ENCODE measurements around the gene POLR2I.

Gene POLR2I

DNA sequence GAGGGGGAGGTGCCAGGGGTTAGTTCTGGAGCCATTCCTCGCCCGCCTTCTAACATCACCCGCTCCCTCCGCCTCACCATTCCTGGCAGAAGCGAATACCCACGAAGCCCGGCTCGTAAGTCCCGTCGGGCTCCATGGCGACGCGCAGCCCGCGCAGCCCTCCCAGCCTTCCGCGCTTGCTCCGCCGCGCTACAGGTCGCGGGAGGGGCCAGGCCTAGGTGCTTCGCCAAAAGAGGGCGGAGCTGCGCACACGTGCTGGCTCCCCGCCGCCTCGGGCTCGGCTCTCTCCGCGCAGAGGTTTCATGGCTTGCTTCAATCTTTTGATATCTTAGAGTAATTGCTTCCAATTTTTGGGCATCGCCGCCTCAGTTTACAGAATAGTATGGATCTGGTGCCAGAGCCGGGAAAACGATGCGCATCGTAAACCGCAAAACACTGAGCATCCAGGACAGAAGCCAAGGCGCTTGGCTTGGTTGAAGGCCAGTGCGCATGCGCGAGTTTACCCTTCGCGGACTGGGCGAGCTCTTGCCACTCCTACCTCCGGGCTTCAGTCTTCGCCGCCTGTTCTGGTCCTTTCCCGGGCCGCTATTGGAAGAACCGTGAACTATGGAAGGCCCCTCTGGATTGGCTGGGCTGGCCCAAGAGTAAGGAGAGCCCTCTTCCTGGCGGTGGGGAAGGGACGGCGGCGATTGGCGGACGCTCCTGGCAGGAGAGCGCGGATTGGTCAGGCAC lies at the start of gene POLR2I:
Gene POLR2I, minus strand, starts transcription at position 155 of the 732 bp plus-strand sequence. Its CDS starts 19 bp downstream, at position 136.
- DNase-seq = peak; percentile 98 to 100 (median 100)
- intact Hi-C loops (cut with DNase I) = loop anchor here (1.0 to 2.0 kb wide), 2 partner anchors 25 to 60 kb away; partner anchors contain the start of genes CAPNS1, THAP8 and WDR62

DNA sequence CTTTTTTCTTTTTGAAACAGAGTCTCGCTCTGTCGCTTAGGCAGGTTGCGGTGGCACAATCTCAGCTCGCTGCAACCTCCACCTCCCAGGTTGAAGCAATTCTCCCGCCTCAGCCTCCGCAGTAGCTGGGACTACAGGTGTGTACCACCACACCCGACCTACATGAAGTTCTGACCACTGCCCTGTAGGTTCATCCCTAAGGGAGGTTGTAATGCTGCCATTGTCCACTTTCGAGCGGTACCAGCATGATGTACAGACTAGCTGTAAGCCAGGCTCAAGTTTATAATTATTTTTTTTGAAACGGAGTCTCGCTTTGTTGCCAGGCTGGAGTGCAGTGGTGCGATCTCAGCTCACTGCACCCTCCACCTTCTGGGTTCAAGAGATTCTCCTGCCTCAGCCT lies 49.1 kb upstream of the POLR2I start:
- no peak for DNase-seq
- intact Hi-C loops (cut with DNase I) = no loop called here

DNA sequence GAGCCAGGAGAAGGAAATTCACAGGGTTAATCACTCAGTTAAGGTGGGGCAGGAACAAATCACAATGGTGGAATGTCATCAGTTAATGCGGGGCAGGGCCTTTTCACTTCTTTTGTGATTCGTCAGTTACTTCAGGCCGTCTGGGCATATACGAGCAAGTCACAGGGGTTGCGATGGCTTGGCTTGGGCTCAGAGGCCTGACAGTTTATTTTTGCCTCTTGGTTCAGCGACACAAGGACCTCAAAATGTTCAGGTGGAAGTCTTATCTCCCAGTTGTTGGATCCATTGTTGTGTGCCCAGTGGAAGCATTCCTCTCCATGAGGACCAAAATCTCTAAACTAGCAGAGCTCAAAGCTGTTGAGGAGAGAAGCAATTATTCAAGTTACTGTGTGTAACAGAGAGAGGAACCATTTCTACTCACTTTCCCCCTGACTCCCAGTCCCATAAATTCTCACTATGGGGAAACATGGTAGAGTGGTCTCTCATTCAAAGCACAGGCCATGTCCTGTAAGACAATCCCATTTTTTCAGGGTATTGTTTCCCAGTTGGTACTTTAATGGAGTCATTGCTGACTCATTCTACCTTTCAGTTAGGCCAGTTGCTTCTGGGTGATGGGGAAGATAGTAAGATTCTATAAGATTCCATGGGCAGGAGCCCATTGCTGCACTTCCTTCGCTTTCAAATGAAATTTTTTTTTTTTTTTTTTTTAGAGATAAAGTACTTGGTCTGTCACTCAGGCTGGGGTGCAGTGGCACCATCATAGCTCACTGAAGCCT lies 46.3 kb upstream of the POLR2I start:
- DNase-seq = no peak
- intact Hi-C loops (cut with DNase I) = no loop called here

DNA sequence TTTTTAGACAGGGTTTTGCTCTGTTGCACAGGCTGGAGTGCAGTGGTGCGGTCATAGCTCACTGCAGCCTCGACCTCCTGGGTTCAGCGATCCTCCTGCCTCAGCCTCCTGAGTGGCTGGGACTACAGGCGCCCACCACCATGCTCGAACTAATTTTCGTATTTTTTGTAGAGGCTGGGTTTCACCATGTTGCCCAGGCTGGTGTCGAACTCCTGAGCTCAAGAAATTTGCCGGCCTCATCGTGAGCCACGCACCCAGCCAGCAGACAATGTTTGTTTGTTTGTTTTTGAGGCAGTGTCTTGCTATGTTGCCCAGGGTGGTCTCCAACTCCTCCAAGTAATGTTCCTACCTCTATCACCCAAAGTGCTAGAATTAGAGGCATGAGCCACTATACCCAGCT lies 38.5 kb upstream of the POLR2I start:
- DNase-seq = no peak
- intact Hi-C loops (cut with DNase I) = no loop called here

DNA sequence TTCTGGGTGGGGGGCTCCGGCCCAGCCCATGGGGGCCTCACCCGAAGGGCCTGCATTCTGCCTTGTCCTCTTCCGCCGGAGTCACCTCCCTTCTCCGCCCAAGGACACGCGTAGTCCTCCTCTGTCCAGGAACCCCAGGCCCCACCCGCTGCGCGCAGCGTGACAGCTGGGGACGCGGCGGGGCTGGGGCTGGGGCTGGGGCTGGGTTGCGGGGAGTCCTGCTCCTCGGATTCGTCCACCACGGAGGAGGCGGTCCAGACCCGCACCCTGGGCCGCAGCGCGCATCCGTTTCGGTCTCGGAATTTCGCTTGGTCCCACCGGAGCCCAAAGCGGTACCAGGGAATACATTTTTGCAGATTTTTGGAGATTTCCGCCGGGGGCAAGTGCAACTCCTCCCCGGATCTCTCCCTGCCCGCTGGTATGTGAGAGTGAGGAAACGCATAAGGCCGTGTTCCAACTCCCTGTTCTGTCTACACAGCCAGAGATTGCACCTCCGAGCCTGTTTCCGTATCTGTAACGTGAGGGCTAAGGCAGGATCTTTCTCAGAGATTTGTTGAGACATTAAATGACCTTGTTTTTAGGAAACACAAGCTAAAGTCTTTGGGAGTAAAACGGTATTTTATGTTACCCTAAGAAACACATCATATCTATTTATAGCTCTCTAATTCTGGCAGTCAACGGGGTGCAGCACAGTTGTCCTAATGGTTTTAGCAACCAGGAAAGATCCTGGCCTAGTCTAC lies 37.8 kb upstream of the POLR2I start, which contains the start of gene COX7A1:
Gene COX7A1, minus strand, starts transcription at position 96 of the 740 bp plus-strand sequence. Its CDS starts 40 bp downstream, at position 56.
- intact Hi-C loops (cut with DNase I) = no loop called here
- DNase-seq = peak in 30 of 42 donors; percentile 13 to 66 (median 32)

DNA sequence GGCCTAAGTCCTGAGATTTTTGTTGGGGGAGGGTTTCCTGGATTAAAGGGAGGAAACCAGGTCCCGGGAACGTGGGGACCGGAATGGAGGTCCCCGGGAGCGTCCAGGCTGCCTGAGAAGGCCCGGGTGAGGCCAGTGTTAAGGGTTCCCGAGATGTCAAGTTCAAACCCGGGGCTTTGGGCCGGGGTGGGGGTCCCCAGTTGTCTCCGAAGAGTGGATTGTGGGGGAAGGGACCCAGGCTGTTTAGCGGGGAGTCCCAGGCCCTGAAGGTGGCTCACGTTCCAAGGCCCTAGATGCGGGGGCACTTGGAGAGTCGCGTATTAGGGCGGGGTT lies 37.3 kb upstream of the POLR2I start:
- intact Hi-C loops (cut with DNase I) = no loop called here
- DNase-seq = no peak

DNA sequence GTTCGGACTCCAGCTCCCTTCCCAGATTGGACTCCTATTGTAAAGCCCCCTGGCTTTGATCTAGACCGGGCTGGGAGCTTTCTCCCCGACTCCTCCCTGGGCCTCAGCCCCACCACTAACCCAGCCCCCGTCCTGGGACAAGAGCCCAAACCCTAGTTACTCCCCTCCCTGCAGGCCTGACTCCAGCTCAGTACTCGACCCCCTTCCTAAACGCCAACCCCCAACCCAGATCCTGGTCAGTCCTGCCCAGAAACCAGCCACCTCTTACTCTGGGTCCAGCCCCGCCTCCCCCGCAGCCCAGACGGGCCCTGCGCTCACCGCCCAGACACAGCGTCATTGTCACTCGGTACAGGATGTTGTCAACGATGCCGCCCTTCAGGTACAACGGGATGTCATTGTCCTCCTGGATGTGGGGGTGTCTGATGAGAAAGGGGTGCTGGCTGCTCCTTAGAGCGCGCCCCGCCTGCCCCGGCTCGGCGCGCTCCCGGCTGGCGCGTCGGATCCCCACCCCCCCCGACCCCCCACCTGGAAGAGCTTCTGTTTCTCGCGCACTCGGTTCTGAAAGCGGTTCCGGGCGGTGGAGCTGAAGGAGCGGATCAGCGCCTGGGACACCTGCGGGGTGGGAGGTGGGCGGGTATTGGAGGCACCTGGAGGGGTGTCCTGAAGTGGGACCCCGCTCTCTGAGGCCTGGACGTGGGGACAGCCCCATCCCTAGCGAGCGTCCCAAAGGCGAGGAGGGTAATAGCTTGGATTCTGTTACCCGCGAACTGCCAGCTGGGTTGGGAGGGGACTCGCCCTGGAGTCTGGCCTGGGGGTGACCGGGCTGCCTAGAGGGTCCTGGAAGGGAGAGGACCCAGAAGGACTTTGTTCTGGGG lies 36.7 kb upstream of the POLR2I start:
- DNase-seq = peak in 2 of 42 donors; percentile 20 to 29
- intact Hi-C loops (cut with DNase I) = no loop called here

DNA sequence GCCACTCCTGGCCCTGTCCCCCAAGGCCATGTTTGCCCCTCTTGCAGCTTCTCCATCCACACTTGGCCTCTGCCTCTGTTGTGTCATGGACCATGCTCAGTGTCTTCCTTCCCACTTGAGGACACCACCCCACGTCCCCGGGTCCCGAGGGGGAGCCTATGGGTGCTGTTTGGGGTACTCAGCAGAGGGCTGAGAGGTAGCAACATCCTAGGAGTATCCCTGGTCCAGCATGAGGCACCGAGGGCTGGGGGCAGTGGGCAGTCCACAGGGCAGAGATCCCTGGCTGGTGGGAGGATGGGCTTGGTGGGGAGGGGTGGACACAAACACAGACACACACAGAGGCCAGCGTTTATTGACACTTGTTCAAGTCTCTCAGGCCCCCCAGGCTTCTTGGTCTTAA lies 35.9 kb upstream of the POLR2I start:
- intact Hi-C loops (cut with DNase I) = no loop called here
- DNase-seq = no peak

DNA sequence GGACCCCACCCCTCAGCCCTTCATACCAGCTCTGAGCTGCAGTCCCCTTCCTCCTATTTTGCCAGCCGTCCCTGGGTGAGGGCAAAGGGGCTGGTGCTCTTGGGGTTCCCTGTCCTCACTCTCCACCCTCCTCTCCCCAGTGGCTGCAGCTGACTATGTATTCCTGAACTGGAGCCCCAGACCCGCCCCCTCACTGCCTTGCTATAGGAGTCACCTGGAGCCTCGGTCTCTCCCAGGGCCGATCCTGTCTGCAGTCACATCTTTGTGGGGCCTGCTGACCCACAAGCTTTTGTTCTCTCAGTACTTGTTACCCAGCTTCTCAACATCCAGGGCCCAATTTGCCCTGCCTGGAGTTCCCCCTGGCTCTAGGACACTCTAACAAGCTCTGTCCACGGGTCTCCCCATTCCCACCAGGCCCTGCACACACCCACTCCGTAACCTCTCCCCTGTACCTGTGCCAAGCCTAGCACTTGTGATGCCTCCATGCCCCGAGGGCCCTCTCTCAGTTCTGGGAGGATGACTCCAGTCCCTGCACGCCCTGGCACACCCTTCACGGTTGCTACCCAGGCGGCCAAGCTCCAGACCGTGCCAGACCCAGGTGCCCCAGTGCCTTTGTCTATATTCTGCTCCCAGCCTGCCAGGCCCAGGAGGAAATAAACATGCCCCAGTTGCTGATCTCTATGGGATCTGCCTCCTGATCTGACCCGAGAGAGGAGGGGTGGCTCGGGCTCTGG lies 35.2 kb upstream of the POLR2I start:
- intact Hi-C loops (cut with DNase I) = no loop called here
- DNase-seq = no peak

DNA sequence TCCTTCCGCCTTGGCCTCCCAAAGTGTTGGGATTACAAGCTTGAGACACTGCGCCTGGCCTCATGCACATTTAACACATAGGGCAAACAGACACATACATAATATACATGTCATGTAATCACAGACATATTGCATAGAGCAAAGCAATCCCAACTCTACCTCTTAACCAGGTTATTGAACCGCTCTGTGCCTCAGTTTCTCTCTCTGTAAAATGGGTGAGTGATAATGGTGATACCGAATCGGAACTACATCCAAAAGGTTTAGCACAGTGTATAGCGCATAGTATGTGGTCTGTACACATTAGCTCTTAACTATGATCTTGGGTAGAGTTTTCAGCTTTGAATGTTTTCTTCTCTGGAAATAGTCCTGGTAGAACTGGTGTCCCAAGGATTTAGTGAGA lies 29.9 kb upstream of the POLR2I start:
- intact Hi-C loops (cut with DNase I) = no loop called here

DNA sequence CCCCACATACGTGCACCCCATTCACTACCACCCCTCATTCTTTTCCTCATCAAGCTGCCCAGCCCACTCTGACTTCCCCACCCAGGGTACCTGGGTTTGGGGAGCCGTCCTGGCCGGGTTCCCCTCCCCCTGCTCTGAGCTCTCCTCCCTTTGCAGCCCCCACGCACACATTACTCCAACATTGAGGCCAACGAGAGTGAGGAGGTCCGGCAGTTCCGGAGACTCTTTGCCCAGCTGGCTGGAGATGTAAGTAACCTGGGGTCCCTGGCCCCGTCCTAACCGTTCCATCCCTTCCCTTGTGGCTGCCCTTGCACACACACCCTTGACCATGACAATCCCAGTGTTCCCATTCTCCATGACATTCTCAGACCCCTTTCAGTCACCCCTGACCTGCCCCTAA lies 27.8 kb upstream of the POLR2I start:
- intact Hi-C loops (cut with DNase I) = no loop called here
- no peak for DNase-seq

More for the DNA sequence above, 29.9 kb upstream of the POLR2I start:
- no peak for DNase-seq

DNA sequence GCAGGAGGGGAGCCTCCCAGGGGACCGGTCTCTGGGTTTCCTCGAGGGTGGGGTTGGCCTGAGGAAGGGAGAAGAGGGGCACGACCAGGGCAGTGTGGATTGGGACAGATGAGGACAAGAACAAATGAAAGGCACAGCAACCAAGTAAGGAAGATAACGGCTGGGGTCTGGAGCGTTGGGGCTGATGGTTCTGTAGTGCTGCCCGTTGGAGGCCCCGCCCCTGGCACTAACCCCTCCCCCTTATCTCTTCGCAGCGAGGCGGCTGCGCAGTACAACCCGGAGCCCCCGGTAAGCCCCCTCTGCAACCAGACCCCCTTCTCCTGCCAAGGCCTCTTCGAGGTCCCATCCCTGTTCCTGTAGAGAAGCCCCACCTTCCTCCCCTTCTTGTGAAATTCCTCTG lies 27.4 kb upstream of the POLR2I start:
- no peak for DNase-seq
- intact Hi-C loops (cut with DNase I) = no loop called here

DNA sequence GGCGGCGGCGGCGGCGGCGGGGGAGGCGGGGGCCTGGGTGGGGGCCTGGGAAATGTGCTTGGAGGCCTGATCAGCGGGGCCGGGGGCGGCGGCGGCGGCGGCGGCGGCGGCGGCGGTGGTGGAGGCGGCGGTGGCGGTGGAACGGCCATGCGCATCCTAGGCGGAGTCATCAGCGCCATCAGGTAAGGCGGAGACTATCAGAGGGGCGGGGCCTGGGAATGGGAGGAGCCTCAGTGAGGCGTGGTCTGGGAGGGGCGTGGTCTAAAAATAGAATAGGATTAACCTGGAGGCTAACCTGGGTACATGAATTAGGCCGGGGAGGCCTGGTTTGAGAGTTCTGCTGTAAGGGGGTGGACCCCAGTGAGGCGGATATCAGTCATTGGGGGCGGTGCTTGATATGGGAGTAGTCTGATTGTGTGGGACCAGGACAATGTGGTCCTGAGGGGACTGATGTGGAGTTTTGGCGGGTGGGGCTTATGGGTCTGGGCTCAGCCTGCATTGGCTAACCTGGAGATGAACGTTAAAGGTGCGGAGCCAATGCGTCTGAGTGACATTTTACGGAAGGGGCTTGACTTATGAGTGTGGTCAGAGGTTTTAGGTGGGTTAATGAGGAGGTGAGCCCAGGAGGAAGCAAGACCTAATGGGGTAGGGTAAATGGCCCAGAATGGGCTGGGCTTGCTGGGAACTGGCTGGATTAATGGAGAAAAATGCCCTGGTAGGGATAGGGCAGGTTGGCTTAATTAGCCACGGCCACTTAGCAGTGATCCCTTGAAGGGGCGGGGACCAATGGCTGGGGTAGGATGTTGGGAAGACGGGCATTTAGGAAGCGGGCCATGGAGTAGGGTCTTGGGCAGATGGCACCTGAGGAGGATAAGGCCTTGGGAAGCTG lies 26.6 kb upstream of the POLR2I start:
- intact Hi-C loops (cut with DNase I) = no loop called here
- DNase-seq = peak; percentile 70 to 92 (median 83)

DNA sequence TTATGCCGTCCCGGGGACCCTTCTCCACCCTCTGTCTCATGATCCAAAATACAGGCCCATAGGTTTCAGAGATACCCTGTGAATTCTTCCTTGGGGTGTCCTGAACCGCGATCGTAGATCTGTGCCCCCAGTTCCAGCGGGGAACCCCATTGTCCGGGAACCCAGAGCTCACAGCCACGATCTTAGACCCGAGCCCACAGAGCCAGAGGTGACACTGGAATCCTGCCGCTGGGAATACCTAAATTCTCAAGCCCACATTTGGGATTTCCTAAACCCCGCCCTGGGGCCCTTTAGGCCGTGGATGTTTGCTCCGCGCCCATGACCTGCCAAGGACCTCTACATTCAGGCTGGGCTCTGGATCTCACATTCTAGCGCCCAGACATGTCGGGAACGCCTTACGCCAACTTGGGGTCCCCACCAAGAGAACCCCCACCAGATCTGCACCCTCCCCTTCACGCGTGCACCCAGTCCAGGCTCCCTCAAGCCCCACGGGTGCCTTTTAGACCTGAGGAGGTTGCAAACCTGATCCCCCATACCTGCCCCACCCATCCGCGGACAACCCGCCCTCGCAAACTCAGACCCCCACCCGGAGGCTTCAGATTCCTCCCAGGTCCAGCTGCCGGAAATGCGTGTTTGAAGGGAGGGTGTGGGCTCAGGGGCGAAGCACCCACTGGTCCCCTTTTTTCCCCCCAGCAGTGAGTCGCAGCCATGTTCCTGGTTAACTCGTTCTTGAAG lies 25.8 kb upstream of the POLR2I start:
- DNase-seq = peak in 35 of 42 donors; percentile 10 to 64 (median 38)
- intact Hi-C loops (cut with DNase I) = loop anchor here (1.0 kb wide), 1 partner anchor 25 kb away; the partner anchor contains the start of gene TBCB

DNA sequence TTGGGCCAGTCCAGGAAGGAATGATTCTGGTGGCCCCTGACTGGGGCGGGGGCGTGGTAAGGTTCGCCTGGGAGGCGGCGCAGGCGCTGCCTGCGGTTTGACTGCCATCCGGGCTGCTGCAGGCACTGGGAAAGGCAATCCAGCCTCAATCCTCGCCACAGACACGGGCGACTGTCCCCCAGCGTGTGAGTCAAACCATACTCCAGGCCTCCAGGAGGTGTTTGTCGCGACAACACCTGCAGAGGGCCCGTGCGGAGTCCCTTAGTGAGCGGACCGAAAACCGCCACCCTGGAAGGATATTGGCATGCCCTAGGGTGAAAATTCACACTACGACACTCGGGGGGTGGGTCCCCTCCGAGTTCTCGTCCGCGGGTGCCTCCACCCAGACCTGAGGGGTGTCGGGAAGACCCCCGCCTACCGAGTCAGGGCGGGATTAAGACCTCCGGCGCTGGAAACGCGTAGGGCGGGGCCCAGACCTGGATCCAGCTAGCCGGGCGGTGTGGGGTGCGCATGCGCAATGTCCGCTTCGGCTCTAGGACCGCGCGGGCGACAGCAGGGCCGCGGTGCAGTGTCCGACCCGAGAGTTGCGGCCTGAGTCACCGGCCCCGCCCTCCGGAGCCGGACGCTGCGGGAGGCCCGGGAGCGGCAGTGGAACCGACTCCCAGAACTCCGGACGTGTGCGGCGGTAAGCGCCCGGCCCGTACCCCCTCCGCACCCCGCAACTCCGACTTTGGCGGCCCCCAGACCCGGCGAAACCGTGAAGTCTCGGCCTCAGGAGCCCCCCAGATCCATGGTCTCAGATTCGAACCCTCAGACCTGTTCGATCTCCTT lies 25.0 kb upstream of the POLR2I start, which contains the start of gene CAPNS1:
Gene CAPNS1, plus strand, starts transcription at position 594 of the 831 bp plus-strand sequence. CDS start 946 bp downstream, outside the sequence.
- peak; percentile 94 to 99 (median 98) for DNase-seq
- intact Hi-C loops (cut with DNase I) = loop anchor here (1.0 kb wide), 1 partner anchor 24 kb away; the partner anchor contains the start of gene TBCB

Measured in head of caudate nucleus (tissue), 42 donors.